ENCODE results near the gene ZNF280C.
A peak's percentile ranks its signal among the peaks of the same experiment; 100 is the strongest.
"Not testable (repeated sequence)": the region's sequence is repeated elsewhere in the genome, so short reads cannot be mapped to it uniquely, and the experiment has no call there.

ZNF280C gene, protein sequence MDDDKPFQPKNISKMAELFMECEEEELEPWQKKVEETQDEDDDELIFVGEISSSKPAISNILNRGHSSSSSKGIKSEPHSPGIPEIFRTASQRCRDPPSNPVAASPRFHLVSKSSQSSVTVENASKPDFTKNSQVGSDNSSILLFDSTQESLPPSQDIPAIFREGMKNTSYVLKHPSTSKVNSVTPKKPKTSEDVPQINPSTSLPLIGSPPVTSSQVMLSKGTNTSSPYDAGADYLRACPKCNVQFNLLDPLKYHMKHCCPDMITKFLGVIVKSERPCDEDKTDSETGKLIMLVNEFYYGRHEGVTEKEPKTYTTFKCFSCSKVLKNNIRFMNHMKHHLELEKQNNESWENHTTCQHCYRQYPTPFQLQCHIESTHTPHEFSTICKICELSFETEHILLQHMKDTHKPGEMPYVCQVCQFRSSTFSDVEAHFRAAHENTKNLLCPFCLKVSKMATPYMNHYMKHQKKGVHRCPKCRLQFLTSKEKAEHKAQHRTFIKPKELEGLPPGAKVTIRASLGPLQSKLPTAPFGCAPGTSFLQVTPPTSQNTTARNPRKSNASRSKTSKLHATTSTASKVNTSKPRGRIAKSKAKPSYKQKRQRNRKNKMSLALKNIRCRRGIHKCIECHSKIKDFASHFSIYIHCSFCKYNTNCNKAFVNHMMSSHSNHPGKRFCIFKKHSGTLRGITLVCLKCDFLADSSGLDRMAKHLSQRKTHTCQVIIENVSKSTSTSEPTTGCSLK

DNA sequence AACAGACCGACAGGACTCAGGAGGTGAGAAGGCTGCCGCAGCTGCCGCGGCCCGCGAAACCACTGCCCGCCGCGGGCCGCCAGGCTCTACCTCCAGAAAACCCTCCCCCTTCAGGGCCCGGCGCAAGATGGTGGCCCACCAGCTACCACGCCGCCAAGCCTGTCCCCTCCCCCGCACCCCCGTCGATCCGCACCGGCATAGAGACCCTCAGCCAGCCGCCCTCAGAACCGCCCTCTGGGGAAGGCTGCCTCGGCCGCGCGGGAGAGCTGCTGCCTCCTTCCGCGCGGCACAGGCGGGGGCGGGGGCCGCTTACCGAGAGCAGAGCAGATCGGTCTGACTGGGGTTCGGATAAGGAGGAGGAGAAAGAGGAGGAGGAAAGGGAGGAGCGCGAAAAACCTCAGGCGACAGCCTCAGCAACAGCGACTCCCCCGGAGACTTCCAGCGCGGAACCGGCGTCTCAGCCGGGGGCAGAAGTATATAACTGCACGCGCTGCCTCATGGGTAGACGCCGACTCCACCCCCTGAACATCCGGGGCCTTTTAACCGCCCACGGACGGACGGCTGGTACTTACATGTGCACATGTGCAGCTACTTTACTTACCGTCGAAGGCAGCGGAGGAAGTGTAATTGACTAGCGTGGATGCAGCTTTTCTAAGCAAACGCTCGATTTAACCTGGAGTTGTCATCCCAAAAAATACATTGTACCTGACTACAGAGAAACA lies at the start of gene ZNF280C:
Gene ZNF280C (minus strand): TSS at position 451 of the 722 bp plus-strand sequence. CDS start 8,450 bp downstream, outside the sequence.
- peak; percentile 90 for DNase-seq (ENCODE audit: low spot score)

DNA sequence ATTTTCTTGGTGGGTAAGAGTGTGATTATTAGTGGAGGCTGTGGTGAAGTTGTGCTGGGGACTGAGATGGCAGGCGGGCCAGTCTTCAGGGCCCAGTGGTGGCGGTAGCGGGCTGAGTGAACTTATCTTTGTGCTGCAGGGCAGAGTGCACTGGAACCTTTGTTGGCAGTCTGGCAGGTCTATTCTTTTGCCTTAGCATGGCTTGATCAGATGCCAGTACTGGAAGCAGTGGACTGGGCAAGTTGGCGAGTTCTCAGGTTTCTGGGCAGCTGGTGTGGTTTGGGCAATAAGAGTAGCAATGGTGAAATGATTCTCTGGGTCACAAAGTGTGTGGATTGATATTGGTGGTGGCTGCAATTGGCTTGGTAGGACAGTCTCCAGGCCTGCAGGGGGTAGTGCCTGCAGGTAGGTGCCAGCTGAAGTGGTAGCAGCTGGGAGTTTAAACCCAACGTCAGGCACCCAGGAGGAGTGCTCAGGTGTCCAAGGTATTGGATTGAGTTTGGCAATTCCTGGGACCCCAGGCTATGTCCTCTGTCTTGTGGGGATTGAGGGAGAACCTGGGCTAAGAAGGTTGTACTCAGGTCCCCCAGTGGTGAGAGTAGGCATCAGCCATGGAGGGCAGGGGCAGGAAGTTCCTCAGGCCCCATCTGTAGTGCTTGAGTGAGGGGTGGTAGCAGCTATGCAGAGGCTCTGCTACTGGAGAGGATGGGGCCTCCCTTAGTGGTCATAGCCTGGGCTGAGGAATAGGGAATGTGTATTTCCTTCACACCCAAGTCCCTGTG lies 36.1 kb upstream of the ZNF280C start:
- no peak for DNase-seq (ENCODE audit: low spot score)

DNA sequence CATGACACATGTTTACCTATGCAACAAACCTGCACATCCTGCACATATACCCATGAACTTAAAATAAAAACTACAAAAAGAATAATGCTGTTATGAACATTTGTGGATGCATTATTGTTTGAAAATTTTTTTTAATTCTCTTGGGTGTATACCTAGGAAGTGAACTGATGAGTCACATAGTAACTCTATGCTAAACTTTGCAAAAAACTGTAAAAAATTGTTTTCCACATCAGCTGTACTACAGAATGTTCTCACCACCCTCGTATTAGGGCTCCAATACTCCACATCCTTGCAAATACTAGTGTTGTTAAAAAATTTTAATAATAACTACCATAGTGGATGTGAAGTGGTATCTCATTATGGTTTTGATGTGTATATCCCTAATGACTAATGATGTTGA lies 33.3 kb upstream of the ZNF280C start:
- DNase-seq (ENCODE audit: low spot score), result no peak

DNA sequence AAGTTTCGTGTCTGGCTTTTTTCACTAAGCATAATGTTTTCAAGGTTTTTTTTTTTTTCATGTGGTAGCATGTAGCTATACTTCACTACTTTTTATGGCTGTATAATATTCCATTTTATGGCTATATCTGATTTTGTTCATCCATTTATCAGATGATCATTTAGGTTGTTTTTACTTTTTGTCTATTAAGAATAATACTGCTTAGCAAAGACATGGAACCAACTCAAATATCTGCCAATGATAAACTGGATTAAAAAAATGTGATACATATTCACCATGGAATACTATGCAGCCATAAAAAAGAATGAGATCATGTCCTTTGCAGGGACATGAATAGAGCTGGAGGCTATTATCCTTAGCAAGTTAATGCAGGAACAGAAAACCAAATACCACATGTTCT lies 32.7 kb upstream of the ZNF280C start:
- no peak for DNase-seq (ENCODE audit: low spot score)

DNA sequence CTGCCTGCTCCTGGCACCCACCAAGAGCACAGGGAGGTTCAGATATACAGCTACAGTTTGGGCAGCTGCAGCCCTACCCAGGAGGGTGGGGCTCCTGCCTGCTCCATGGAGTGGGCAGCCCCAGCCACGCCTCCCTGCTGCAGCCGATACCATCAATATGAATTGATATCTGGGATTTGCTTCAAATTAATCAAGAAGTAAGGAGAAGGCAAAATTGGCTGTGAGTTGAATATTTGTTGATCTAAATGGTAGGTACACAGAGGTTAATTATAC lies 31.2 kb upstream of the ZNF280C start:
- no peak for DNase-seq (ENCODE audit: low spot score)

DNA sequence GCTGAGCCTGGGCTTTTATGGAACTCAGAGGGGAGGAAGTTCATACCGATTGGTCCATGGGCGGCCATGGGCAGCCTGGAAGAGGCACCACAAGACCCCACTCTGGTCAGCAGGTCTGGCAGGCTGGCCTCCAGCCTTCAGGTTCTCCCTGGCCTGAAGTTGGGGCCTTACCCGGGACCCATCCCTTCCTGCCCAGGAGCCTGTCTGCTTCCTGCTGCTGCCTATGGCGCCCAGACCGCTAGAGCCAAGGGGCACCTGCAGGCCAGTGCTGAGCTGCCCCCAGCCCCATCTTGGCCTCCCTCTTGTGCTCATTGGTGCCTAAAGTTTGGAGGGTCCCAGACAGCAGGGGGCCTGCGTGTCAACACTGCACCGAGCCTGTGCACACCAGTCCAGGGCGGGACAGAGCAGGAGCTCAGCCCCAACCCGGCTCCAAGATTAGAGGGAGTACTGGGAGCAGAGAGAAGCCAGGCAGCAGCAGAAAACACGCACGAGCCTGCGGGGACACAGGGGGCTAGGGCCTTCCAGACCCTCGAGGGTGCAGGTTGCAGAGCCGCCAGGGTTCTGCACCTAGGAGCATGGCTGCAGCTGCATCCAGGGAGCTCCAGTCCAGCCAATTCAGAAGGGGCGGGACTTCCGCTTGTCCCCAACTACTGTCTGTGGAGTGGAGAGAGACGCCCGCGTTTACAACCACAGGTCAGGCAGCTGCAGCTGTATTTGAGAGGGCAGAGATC lies 30.7 kb upstream of the ZNF280C start:
- no peak for DNase-seq (ENCODE audit: low spot score)

DNA sequence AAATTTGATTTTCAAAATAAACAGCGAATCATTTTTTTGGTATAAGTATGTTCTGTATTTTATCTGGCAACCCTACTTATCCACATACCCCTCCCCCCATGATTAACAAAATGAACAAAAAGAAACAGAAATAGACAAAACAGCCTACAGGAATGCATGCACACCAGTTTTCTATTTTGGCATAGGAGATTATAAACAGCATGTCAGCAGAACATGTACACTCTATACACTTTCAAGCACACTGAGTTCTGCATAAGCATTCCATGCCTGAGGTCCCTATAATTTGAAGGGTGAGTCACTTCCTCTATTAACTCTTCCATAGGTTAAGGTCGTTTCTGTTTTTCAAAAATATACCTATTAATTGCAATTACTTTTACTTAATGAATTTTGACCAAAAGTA lies 28.0 kb upstream of the ZNF280C start:
- no peak for DNase-seq (ENCODE audit: low spot score)

DNA sequence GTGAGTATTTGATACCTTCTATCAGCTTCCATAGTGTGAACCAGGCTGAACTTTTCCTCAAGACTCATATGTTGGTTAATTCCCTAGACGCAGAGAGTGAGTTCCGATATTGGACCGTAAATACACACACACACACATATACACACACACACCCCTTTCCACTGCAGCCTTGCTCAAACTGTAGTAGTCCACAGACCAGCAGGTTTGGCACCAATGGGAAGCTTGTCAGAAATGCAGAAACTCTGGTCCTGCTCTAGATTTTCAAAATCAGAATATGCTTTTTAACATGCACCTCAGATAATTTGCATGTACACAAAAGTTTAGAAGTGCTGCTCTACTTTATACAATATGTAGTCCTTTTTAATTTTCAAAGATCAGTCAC lies 27.6 kb upstream of the ZNF280C start:
- DNase-seq (ENCODE audit: low spot score), result no peak

DNA sequence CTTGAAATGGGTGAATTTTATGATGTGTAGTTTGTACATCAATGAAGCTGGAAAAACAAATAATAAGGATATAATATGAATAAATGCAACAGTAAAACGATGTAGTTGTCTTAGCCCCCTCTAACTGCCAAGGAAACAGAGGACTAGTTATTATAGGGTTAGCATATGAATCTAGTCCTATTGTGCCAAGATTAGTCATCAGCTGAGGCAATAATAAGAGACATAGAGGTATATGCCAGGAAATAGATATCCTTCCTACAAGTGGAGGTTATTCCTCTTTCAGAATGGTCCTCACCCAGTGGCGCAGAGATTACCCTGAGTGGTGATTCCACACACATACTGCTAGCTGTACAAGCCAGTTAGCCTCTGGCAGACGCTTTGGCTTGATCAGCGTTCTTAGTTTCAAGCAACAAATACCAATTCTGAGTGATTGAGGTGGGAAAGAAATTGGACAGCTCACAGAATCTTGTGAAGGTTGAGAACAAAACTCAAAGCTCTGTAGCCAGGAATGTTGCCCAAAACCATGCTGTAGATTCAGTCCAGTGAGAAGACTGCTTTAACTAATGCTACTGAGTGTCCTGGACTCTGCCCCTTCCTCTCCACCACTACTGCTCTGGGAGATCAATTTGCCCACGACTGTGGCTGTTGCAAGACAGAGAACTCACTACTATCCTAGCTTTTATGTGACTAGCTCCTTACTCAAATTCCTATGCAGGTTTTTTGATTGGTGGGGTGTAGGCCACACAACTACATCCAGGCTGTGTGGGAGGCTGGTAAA lies 27.0 kb upstream of the ZNF280C start:
- no peak for DNase-seq (ENCODE audit: low spot score)

DNA sequence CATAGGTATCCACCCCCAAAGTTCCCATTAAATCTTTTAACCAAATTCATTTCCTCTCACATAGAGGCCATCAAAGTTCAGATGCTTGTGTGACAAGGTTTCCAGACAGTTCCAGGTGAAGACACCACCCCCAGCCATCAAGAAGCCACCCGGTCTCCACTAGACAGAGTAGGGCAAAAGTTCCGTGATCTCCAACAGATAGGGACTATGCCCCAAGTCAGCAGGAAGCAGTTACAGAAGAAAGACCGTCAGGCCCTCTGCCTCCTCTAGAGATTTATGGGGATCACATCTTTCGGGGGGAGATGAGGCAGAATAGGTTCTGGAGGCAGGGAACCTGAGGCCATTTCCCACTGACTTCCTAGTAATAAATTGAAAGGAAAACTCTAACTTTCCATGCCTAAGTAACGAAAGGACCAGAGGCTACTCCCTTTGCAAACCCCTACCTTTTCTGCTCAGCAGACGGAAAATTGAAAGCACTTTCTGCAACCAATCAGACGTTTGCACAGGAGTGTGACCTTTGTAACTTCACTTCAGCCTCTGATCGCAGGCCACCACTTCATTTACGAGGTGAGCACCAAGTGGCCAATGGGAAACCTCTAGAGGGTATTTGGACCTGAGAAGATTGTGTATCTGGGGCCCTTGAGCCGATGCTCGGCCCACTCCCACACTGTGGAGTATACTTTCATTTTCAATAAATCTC lies 18.5 kb upstream of the ZNF280C start:
- no peak for DNase-seq (ENCODE audit: low spot score)

DNA sequence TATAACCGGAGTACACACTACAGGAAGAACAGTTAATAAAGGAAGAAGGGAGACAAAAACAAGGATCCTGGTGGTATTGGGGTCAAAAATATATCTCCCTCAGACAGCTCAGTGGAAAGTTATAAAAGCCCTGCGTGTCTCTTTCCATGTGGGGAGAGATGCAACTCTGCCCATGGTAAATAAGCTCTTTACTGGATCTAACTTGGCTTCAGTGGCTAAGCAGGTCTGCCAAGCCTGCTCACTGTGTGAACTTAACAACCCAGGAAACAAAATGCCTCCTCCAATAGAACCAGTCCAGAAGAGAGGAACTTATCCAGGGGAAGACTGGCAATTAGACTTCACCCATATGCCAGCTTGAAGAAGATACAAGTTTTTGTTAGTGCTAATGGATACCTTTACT lies 17.0 kb upstream of the ZNF280C start:
- no peak for DNase-seq (ENCODE audit: low spot score)

DNA sequence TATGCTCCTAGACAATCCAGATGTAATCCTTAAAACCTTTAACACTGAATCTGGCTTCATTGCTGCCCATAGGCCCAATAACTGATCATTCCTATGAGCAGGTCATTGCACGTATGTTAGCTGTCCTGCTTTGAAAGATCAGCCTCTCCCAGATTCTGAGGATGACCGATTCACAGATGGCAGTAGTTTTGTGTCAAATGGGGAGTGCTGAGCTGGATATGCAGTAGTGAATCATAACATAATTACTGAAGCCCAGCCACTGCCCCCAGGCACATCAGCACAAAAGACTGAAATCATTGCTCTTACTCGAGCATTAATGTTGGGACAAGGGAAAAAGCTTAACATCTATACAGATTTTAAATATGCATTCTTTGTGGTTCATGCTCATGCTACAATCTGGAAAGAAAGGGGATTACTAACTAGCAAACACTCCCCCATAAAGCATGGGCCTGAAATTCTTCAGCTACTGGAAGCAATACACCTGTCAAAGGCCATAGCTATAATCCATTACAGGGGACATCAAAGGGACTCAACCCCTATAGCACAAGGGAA lies 16.4 kb upstream of the ZNF280C start:
- DNase-seq (ENCODE audit: low spot score), result no peak

DNA sequence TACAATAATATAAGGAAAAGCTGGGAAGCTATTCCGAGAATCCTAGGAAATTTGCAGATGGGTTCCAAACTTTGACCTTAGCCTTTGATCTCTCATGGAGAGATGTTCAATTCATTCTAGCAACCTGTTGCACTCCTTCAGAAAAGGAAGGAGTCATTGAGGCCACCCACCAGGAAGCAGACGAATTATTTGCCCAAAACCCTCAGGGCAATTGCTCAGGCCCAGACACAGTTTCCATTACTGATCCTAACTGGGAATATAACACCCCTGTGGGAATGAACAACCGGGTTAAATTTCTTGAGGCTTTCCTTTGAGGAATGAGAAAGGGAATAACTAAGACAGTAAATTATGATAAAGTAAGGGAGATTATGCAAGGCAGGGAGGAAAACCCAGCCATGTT lies 13.5 kb upstream of the ZNF280C start:
- no peak for DNase-seq (ENCODE audit: low spot score)

DNA sequence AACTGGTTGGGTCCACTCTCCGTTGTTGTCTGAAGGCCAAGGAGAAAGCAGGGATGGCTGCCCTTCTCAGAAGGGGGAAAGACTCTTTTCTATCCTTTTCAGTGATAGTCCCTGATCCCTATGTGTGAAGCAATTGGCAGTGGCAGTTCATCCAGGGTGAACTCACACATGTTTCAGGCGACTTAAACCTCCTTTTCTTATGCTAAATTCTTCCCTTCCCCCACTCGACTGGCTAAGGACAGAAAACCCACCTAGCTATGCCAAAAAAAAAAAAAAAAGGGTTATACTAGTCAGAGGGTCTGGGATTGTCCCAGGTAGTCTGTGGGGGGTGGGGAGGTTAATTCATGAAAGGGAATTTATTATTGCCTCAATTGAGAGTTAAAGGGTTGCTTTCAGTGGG lies 12.2 kb upstream of the ZNF280C start:
- no peak for DNase-seq (ENCODE audit: low spot score)

DNA sequence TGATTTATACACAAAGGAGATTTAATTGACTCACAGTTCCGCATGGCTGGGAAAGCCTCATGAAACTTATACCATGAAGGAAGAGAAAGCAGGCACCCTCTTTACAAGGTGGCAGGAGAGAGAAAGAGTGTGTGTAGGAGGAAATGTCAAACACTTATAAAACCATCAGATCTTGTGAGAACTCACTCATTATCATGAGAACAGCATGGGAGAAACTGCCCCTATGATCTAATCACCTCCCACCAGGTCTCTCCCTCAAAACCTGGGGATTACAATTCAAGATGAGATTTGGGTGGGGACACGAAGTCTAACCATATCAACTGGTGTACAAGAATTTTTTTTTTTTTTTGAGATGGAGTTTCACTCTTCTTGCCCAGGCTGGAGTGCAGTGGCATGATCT lies 3.6 kb upstream of the ZNF280C start:
- not testable (repeated sequence) for DNase-seq (ENCODE audit: low spot score)

DNA sequence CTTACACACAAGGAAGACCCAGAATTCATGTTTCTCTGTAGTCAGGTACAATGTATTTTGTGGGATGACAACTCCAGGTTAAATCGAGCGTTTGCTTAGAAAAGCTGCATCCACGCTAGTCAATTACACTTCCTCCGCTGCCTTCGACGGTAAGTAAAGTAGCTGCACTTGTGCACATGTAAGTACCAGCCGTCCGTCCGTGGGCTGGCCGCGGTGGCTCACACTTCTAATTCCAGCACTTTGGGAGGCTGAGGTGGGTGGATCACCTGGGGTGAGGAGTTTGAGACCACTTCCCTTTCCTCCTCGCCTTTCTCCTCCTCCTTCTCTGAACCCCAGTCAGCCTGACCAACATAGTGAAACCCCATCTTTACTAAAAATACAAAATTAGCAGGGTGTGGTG lies 692 bp upstream of the ZNF280C start:
- not testable (repeated sequence) for DNase-seq (ENCODE audit: low spot score)

DNA sequence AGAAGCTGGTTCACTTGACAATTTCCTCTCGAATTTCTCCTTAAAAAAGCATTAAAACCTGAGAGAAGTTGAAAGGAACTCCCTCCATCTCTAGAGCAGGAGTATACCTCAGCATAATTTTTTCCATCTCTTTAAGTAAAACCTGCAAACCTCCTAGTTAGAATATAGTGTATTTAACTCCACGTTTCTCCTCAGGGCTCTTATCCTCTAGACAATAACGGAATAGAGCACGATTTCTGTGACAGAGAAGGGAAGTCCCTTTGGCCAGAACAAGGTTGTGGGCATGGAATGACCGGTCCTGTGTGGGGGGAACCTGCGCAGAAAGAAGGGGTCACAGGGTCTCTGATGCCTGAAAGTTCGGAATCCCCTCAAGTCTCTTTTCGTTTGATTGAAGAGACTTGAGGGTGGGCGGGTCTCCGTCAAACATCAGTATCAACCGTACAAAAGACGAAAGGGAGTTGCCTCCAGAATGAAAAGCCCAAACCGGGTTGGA lies 697 bp downstream of the ZNF280C start:
- peak; percentile 1 for DNase-seq (ENCODE audit: low spot score)

DNA sequence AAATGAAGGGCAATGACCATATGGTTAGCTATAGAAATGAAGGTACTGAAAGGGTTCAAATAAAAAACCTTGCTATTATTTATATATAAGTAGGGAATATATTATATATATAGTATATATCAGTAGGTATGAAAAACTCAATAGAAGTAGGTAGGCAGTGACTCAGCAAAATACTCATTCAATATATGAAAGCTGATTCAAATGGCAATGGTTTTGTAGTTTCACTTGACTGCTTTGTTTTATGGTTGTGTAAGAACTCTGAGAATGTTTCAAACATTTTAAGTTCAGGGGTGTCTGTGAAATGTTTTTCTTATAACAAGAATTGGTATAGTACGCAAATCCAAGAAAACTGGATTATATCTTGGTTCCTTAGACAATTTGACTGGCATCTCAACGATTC lies 4.1 kb downstream of the ZNF280C start:
- DNase-seq (ENCODE audit: low spot score), result no peak

DNA sequence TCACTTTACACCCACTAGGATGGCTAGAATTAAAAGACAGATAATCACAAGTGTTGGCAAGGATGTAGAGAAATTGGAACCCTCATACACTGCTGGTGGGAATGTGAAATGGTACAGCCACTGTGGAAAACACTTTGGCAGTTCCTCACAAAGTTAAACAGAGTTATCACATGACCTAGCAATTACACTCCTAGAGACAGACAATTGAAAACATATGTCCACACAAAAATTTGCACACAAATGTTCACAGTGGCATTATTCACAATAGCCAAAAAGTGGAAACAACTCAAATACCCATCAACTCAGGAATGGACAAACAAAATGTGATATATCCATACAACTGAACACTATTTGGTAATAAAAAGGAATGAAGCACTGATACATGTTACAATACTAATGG lies 5.7 kb downstream of the ZNF280C start:
- no peak for DNase-seq (ENCODE audit: low spot score)

DNA sequence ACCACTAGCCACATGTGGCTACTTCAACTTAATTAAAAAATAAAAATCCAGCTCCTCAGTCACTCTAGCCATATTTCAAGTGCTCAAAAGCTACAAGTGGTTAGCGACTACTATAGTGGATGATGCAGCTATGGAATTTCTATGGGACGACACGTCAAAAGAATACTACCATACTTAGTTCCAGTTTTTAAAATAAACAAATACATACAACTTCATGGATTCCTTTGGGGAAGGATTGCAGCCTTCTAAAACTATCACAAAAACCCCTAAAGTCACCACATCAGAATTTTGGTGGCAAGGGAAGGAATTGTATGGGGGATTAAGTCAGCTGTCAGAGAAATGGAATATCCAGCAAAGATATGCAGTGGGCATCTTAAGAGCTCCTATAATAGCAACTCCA lies 6.5 kb downstream of the ZNF280C start:
- no peak for DNase-seq (ENCODE audit: low spot score)

All from germinal center (tissue), 1 donor.